ENCODE measurements around the gene DISC1.

DNA sequence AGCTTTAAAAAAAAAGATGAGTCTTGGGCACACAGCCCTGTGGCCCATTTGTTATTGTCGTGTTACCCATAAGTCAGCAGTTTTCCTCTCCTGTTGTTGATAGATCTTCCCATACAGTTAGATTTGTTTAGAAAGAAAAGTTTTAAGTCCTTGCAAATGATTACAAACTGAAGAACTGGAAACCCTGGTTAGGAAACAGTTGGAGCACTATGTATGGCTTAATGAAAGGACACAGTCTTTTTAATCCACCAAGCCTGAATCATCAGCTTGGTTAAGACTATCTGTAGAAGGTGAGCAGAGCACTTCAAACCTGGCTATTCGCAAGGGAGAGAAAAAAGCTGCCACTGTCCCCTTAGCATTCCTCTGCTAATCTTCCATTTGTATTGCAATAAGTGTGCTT is 241.0 kb downstream of the DISC1 start:
- TF ChIP-seq, protein P1, sequence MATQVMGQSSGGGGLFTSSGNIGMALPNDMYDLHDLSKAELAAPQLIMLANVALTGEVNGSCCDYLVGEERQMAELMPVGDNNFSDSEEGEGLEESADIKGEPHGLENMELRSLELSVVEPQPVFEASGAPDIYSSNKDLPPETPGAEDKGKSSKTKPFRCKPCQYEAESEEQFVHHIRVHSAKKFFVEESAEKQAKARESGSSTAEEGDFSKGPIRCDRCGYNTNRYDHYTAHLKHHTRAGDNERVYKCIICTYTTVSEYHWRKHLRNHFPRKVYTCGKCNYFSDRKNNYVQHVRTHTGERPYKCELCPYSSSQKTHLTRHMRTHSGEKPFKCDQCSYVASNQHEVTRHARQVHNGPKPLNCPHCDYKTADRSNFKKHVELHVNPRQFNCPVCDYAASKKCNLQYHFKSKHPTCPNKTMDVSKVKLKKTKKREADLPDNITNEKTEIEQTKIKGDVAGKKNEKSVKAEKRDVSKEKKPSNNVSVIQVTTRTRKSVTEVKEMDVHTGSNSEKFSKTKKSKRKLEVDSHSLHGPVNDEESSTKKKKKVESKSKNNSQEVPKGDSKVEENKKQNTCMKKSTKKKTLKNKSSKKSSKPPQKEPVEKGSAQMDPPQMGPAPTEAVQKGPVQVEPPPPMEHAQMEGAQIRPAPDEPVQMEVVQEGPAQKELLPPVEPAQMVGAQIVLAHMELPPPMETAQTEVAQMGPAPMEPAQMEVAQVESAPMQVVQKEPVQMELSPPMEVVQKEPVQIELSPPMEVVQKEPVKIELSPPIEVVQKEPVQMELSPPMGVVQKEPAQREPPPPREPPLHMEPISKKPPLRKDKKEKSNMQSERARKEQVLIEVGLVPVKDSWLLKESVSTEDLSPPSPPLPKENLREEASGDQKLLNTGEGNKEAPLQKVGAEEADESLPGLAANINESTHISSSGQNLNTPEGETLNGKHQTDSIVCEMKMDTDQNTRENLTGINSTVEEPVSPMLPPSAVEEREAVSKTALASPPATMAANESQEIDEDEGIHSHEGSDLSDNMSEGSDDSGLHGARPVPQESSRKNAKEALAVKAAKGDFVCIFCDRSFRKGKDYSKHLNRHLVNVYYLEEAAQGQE (IDR thresholded peaks at IDR 0.05; ENCODE audit: unreplicated experiment) = no peak
- no peak for TF ChIP-seq EZH2phosphoT487 (IDR thresholded peaks at IDR 0.05; ENCODE audit: unreplicated experiment)
- TF ChIP-seq, protein P2, sequence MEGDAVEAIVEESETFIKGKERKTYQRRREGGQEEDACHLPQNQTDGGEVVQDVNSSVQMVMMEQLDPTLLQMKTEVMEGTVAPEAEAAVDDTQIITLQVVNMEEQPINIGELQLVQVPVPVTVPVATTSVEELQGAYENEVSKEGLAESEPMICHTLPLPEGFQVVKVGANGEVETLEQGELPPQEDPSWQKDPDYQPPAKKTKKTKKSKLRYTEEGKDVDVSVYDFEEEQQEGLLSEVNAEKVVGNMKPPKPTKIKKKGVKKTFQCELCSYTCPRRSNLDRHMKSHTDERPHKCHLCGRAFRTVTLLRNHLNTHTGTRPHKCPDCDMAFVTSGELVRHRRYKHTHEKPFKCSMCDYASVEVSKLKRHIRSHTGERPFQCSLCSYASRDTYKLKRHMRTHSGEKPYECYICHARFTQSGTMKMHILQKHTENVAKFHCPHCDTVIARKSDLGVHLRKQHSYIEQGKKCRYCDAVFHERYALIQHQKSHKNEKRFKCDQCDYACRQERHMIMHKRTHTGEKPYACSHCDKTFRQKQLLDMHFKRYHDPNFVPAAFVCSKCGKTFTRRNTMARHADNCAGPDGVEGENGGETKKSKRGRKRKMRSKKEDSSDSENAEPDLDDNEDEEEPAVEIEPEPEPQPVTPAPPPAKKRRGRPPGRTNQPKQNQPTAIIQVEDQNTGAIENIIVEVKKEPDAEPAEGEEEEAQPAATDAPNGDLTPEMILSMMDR (conservative IDR thresholded peaks at IDR 0.05; ENCODE audit: low read depth in 2 of 2) = no peak
- no peak for TF ChIP-seq EZH2 (IDR thresholded peaks at IDR 0.05; ENCODE audit: low read depth, unreplicated experiment)
- no peak for TF ChIP-seq POLR2AphosphoS5 (IDR thresholded peaks at IDR 0.05; ENCODE audit: low read depth)
- TF ChIP-seq CREB1 (CRISPR knock-in tag; IDR thresholded peaks at IDR 0.05; ENCODE audit: low read depth) = no peak
- TF ChIP-seq NANOG (IDR thresholded peaks at IDR 0.05; ENCODE audit: borderline replicate concordance) = no peak
- TF ChIP-seq JUNB (IDR thresholded peaks at IDR 0.05; ENCODE audit: unreplicated experiment) = no peak
- TF ChIP-seq STAT1 (IDR thresholded peaks at IDR 0.05; ENCODE audit: unreplicated experiment) = no peak
